ENCODE results near the gene NLGN1. TPM values are rescaled to one million over a fixed set of nuclear protein-coding genes. Genes with fewer than 3 reads are reported as not detected.

The NLGN1 gene
- total and polyA plus RNA-seq, 9 of the 15 experiments (the other 6 are each of a cell fraction or from before 2014, with no cell fraction given): under 0.01 to 0.01 TPM; not detected in 7

- POLR2A ChIA-PET: no interaction called here
- BruUV-seq (replicated peaks): no TSS peak
- no peaks in the 10 kb centered on the region for H3K9me3 ChIP-seq (replicated peaks; ENCODE audit: control insufficient read depth, insufficient read depth, low read depth, low read length)
- 0% methylated on average over 2 of the region's 2 CpGs for WGBS (ENCODE audit: insufficient coverage, low coverage, missing lambda C conversion rate)
- no peak for ATAC-seq
- no peaks in the 10 kb centered on the region for H4K20me1 ChIP-seq (replicated peaks; ENCODE audit: control insufficient read depth, insufficient read depth, low read length)
- H2AFZ ChIP-seq (ENCODE audit: low read depth, low read length): no peak overlapping the region
- H3K27me3 ChIP-seq (ENCODE audit: control insufficient read depth in 2 of 2, insufficient read depth in 2 of 2, low read length in 2 of 2): no peaks in the 10 kb centered on the region
- H3K4me2 ChIP-seq (ENCODE audit: insufficient read depth, low read length): no peak overlapping the region
- H3K9me1 ChIP-seq (ENCODE audit: control insufficient read depth, insufficient read depth, low read length): no peaks in the 10 kb centered on the region
- intact Hi-C loops (cut with micrococcal nuclease): no loop called here
- CTCF ChIA-PET (ENCODE audit: low intra/inter-chr PET ratio): no interaction called here
- no peak overlapping the region for H3K9ac ChIP-seq (ENCODE audit: insufficient read depth in 1 of 2, low read depth in 2 of 2, low read length in 2 of 2)
- H3K79me2 ChIP-seq (ENCODE audit: control insufficient read depth, insufficient read depth, low read length): no peaks in the 10 kb centered on the region
- in situ Hi-C loops (cut with MboI): no loop called here
- no peak for DNase-seq (ENCODE audit: extremely low read depth in 1 of 4, low spot score in 3 of 4)
- H3K4me1 ChIP-seq (replicated peaks in 1 of 2; ENCODE audit: control insufficient read depth in 2 of 2, insufficient read depth in 2 of 2, low read length in 2 of 2): no peaks in the 10 kb centered on the region
- no peak for FAIRE-seq
- H3K4me3 ChIP-seq: no peak overlapping the region
- H3K27ac ChIP-seq (ENCODE audit: extremely low read depth, low read depth, low read length): no peak overlapping the region
- no peak for TF ChIP-seq MCM5 (IDR thresholded peaks at IDR 0.05; ENCODE audit: low read depth)
- H3K36me3 ChIP-seq (ENCODE audit: control insufficient read depth, insufficient read depth, low read length): no peaks in the 10 kb centered on the region
Observed at GRCh38 chr3:173977747-173978146, 580.2 kb downstream of the NLGN1 start.

DNA sequence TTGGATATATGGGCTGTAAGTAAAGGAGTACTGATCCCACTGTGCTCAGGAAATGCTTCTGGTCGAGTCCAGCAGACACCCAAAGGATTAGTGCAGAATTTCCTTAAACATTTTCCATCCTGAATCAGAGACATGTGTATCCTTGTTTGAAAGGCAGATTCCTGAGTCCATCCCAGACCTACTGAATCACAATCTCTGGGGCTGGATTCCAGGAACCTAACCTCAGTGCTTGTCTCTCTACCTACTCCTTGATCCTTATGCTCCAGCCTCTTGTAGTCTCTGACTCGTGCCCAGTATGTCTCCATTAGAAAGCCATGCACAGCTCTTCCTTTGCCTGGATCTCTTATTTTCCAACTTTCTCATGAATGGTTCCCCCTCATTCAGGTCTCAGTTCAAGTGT lies 585.8 kb downstream of the NLGN1 start:
- no peak for DNase-seq (ENCODE audit: extremely low read depth in 1 of 4, low spot score in 3 of 4)
- Histone ChIP-seq H3K27ac (ENCODE audit: extremely low read depth, low read depth, low read length) (no peak overlapping the region), H3K4me3 (no peak overlapping the region), H3K9ac (ENCODE audit: insufficient read depth in 1 of 2, low read depth in 2 of 2, low read length in 2 of 2) (no peak overlapping the region), H4K20me1 (replicated peaks; ENCODE audit: control insufficient read depth, insufficient read depth, low read length) (no peaks in the 10 kb centered on the region), H3K9me1 (ENCODE audit: control insufficient read depth, insufficient read depth, low read length) (no peaks in the 10 kb centered on the region), H3K36me3 (ENCODE audit: control insufficient read depth, insufficient read depth, low read length) (no peaks in the 10 kb centered on the region), H2AFZ (ENCODE audit: low read depth, low read length) (no peak overlapping the region), H3K9me3 (replicated peaks; ENCODE audit: control insufficient read depth, insufficient read depth, low read depth, low read length) (no peaks in the 10 kb centered on the region), H3K27me3 (ENCODE audit: control insufficient read depth in 2 of 2, insufficient read depth in 2 of 2, low read length in 2 of 2) (no peaks in the 10 kb centered on the region), H3K79me2 (ENCODE audit: control insufficient read depth, insufficient read depth, low read length) (no peaks in the 10 kb centered on the region), H3K4me2 (ENCODE audit: insufficient read depth, low read length) (no peak overlapping the region), H3K4me1 (replicated peaks in 1 of 2; ENCODE audit: control insufficient read depth in 2 of 2, insufficient read depth in 2 of 2, low read length in 2 of 2) (no peaks in the 10 kb centered on the region)
- in situ Hi-C loops (cut with MboI): no loop called here
- no peak for ATAC-seq
- TF ChIP-seq HLTF (IDR thresholded peaks at IDR 0.05): no peak
- TF ChIP-seq CREBBP (IDR thresholded peaks at IDR 0.05; ENCODE audit: low read depth, low read length): no peak
- TF ChIP-seq ZFPM2 (CRISPR knock-in tag; IDR thresholded peaks at IDR 0.05): no peak
- TF ChIP-seq ZNF41 (CRISPR knock-in tag; conservative IDR thresholded peaks at IDR 0.05): no peak
- TF ChIP-seq, protein P1, sequence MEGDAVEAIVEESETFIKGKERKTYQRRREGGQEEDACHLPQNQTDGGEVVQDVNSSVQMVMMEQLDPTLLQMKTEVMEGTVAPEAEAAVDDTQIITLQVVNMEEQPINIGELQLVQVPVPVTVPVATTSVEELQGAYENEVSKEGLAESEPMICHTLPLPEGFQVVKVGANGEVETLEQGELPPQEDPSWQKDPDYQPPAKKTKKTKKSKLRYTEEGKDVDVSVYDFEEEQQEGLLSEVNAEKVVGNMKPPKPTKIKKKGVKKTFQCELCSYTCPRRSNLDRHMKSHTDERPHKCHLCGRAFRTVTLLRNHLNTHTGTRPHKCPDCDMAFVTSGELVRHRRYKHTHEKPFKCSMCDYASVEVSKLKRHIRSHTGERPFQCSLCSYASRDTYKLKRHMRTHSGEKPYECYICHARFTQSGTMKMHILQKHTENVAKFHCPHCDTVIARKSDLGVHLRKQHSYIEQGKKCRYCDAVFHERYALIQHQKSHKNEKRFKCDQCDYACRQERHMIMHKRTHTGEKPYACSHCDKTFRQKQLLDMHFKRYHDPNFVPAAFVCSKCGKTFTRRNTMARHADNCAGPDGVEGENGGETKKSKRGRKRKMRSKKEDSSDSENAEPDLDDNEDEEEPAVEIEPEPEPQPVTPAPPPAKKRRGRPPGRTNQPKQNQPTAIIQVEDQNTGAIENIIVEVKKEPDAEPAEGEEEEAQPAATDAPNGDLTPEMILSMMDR (IDR thresholded peaks at IDR 0.05 in 2 of 3, conservative IDR thresholded peaks at IDR 0.05 in 1 of 3; ENCODE audit: insufficient read depth in 2 of 3, low read depth in 1 of 3, low read length in 3 of 3): no peak
- TF ChIP-seq, protein P2, sequence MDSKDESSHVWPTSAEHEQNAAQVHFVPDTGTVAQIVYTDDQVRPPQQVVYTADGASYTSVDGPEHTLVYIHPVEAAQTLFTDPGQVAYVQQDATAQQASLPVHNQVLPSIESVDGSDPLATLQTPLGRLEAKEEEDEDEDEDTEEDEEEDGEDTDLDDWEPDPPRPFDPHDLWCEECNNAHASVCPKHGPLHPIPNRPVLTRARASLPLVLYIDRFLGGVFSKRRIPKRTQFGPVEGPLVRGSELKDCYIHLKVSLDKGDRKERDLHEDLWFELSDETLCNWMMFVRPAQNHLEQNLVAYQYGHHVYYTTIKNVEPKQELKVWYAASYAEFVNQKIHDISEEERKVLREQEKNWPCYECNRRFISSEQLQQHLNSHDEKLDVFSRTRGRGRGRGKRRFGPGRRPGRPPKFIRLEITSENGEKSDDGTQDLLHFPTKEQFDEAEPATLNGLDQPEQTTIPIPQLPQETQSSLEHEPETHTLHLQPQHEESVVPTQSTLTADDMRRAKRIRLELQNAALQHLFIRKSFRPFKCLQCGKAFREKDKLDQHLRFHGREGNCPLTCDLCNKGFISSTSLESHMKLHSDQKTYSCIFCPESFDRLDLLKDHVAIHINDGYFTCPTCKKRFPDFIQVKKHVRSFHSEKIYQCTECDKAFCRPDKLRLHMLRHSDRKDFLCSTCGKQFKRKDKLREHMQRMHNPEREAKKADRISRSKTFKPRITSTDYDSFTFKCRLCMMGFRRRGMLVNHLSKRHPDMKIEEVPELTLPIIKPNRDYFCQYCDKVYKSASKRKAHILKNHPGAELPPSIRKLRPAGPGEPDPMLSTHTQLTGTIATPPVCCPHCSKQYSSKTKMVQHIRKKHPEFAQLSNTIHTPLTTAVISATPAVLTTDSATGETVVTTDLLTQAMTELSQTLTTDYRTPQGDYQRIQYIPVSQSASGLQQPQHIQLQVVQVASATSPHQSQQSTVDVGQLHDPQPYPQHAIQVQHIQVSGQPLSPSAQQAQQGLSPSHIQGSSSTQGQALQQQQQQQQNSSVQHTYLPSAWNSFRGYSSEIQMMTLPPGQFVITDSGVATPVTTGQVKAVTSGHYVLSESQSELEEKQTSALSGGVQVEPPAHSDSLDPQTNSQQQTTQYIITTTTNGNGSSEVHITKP (IDR thresholded peaks at IDR 0.05; ENCODE audit: partially characterized antibody): no peak
- no peak for TF ChIP-seq MCM7 (IDR thresholded peaks at IDR 0.05)
- TF ChIP-seq ZC3H11A (IDR thresholded peaks at IDR 0.05; ENCODE audit: low read depth, low read length): no peak
- CTCF ChIA-PET (ENCODE audit: low intra/inter-chr PET ratio): no interaction called here
- no TSS peak for BruUV-seq (replicated peaks)
- POLR2A ChIA-PET: no interaction called here
- intact Hi-C loops (cut with micrococcal nuclease): no loop called here
- FAIRE-seq: no peak
- 0% methylated on average over 2 of the region's 2 CpGs for WGBS (ENCODE audit: insufficient coverage, low coverage, missing lambda C conversion rate)
